ENCODE results near the gene WDR90.

Gene WDR90

GRCh38 chr16:640614-641013, 8.6 kb upstream of the WDR90 start:
- no peak for DNase-seq

DNA sequence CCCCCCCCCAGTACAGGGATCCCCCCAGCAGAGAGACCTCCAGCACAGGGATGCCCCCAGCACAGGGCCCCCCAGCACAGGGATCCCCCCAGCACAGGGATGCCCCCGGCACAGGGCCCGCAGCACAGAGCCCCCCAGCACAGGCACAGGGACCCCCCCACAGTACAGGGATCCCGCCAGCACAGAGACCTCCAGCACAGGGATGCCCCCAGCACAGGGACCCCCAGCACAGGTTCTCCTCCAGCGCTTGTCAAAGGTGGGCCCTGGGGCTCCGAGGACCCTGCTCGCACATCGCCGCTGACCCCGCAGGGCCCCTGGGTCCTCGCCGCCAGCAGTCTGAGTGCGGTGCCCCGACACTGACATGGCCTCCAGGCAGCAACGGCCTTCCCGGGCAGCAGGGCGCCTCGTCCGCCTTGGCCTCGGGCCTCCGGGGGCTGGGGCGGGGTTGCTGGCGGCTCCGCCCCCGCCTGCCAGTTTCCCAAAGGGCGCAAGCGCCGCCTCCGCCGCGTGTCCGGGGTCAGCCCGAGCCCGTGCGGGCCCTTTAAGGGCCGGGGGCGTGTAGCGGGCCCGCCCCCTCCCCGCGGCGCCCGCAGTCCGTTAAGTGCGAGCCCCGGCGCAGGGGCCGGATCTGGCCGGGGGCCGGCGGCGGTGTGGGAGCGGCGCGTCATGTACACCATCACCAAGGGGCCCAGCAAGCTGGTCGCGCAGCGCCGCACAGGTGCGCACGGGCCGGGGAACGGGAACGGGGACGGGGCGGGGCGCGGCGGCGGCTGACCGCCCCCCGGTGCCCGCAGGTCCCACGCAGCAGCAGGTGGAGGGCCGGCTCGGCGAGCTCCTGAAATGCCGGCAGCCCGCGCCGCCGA, 7.6 kb upstream of the WDR90 start, which contains the start of gene MCRIP2:
MCRIP2 (plus strand) TSS at position 503 of the 863 bp plus-strand sequence; CDS start at position 667, 164 bp downstream.
- DNase-seq = peak; percentile 36

DNA sequence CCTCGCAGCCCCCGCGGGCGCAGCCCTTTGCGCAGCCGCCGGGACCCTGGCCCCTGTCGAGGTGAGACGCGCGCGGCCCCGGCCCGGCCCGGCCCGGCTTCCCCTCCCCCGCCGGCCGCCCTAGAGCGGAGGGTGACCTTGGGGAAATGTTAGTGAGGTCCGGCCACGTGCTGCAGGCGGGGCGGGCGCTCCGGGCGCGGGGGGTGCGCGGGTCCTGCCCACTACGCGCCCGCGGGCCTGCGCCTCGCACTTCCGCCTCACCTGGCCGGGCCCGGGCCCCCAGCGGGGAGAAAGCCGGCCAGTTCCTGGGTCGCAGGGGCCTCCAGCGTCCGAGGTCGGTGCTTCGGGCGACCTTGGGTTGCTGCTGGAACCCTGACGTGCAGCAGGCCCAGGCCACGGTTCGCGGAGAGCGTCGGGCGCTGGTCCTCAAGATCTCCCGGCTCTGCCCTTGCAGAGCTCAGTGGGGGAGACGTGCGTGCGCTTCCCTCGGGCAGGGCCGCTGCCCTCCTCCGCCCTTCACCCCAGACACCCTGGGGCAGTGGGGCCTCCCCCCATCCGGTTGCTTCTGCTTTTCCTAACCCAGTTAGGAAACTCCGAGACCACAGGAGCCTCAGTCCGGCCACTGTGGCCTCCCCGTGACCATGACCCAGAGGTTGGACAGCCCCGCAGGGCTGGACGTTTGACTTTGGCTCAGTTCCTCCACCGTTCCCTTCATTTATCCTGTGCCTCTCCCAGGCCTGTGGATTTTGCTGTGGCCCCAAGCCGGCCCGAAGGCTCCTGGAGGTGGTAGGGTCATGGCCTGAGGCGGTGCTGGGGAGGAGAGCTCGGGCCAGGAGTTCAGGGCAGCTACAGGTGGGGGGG, 6.7 kb upstream of the WDR90 start:
- no peak for DNase-seq

GRCh38 chr16:643050-643368, 6.2 kb upstream of the WDR90 start:
- DNase-seq = no peak

- no peak for DNase-seq
Measured at GRCh38 chr16:644556-644955, 4.6 kb upstream of the WDR90 start.

DNA sequence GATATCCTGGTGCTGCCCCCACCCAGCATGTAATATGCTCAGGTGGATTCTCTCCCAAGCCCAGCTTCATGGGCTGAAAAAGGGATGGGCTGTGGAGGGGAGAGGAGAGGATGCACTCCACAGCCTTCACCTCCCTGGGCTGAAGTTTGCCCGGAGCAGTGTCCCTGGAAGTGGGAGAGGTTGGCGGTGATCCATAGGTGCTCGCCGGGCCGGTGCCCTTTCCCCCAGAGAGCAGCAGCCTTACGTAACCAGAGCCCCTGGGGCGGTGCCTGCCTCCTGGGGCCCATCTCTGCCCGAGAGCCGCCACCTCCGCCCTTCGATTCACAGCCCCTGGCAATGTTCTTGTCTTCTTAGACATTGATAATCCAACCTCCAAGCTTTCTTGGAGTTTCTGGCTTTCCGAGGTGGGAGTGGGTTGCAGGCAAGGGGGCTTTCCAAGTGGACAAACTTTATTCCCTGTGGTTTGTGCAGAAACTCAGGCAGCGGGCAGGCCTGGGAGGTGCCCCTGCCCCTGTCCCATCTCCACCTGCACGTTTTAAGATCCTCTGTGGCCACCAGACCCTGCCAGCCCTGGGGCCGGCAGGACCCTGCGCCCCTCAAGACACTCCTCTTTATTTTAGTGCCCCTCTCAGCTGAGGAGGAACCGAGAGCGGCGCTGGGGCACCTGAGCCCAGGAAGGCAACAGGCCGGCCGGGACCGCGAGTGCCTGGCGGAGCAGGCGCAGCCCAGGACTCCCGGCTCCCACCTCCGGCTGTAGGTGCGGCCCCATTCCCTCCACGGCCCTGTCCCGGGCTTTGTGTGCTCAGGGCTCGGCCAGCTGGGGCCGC, 3.1 kb upstream of the WDR90 start:
- DNase-seq = no peak

DNA sequence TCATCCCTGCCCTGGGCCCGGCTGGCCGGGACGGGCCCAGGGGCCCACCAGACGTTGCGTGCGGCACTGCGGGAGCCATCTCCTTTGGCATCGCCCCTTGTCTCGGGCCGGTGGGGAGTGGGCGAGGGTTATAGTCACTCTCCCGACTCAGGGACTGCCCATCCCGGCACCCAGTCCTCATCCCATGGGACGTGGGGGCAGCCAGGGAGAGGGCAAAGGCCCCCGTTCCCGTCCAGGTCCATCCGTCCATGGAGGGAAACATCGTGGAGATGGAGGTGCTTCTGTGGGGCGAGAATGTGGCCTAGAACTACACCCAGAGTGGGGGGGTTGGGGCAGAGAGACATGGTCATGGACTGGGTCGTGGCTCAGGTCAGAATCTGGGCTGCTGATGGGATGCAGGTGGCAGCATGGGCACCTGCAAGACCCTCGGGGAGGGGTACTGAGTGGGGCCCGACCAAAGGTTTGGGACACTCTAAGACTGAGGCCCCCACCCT, 2.4 kb upstream of the WDR90 start:
- no peak for DNase-seq

GRCh38 chr16:647173-647902, 1.8 kb upstream of the WDR90 start:
- no peak for DNase-seq

- DNase-seq = no peak
Measured at GRCh38 chr16:648071-648780, 939 bp upstream of the WDR90 start.

DNA sequence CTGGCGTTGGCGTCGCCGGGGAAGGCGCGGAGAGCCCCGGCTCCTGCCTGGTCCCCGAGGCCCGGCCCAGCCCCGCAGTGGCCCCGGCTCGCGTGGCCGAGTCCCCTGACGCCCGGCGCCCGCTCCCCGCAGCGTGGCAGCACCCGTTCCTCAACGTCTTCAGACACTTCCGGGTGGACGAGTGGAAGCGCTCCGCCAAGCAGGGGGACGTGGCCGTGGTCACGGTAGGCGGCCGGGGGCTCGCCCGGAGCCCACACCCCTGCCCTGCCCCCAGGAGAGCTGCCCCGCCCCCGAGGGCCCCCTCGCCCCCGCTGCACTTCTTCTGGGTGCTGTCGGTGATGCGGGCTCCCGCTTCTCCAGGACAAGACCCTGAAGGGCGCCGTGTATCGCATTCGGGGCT, 466 bp downstream of the WDR90 start:
- DNase-seq = no peak

GRCh38 chr16:651844-652243, 2.7 kb downstream of the WDR90 start:
- DNase-seq = no peak

- no peak for DNase-seq
Measured at GRCh38 chr16:652454-653305, 3.5 kb downstream of the WDR90 start.

DNA sequence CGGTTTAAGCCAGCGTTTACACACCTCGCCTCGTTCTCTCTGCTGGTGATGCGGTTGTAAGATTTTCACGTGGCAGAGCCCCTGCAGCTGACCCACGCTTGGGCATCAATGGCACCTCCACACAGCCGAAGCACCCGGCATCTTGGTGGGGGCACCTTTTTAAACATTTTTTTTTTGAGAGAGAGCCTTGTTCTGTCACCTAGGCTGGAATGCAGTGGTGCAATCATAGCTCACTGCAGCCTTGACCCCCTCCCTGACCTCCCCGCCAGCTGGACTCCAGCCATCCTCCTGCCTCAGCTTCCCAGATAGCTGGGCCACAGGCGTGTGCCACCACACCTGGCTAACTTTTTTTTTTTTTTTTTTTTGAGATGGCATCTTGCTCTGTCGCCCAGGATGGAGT, 4.9 kb downstream of the WDR90 start:
- DNase-seq = no peak

DNA sequence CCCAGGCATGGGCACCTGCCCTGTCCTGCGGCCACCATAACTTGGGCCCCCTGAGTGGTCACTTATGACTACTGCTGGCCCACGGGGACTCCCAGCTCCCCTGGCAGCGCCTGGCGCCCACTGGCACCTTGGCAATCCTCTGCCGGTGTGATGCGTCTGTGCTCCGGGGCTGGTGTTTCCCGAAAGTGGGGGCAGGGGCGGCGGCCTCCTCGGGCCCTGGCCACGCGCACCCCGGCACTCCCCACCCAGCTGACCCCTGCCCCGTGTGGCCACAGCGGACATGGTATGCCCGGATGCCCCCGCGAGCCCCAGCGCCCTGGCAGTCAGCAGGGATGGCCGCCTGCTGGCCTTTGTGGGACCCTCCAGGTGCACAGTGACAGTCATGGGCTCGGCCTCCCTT, 8.3 kb downstream of the WDR90 start:
- DNase-seq = no peak

- no peak for DNase-seq
Measured at GRCh38 chr16:658679-659571, 9.8 kb downstream of the WDR90 start.

- DNase-seq = no peak
Measured at GRCh38 chr16:659618-660017, 10.5 kb downstream of the WDR90 start.

DNA sequence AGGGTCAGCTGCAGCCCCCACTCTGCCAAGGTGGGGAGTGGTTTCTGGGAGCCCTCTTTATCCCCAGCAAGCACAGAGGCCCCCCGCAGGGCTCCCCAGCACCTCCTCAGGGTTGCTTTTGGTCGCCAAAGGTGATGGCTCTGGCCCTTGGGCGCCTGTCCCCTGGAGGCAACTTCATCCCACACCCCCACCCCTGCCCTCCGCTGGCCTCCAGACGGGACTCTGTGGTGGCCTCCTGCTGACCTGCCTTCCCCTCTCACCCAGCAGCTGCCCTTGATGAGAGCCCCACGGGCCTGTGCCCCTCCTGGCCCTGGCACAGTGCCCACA, 10.9 kb downstream of the WDR90 start:
- no peak for DNase-seq

DNA sequence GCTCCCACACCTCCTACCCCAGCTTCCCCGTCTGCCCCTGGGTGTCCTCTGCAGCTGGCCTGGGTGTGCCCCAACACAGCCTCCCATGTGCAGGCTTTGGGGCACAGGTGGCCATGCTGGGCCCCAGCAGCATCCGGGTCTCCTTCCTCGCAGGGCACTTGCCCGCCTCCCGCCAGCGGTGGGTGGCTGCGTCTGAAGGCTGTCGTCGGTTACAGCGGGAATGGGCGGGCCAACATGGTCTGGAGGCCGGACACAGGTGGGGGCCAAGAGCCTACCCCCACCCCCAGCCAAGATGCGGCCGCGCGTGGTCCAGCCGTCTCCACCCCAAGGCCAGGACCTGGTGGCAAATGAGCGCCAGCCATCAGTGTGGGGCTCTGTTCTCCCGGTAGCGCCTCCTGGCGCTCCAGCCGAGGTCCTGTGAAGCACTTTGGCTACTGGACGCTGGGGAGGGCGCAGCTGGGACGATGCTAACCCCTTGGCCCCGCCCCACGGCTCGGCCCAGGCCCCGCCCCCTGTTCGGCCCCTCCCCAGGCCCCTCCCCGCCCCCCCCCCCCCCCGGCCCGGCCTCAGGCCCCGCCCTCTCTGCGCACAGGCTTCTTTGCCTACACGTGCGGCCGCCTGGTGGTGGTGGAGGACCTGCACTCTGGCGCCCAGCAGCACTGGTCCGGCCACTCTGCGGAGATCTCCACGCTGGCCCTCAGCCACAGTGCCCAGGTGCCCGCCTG, 11.5 kb downstream of the WDR90 start:
- peak; percentile 29 for DNase-seq
